SK-N-SH treated with all-trans-retinoic acid at 6 μM for 48 hours (cell line): ENCODE data around the gene TOGARAM1.

Experiments used
- ATAC-seq: fragments of 200-7000 bp; cut with Tn5 transposase; 3 replicates; pipeline ENCODE4 v1.9.1; 2020; ENCODE audit warnings: mild to moderate bottlenecking, moderate library complexity
- ARNTL ChIP-seq: fragments of 450-650 bp; formaldehyde crosslinking; IDR thresholded peaks from 2 replicates; pipeline ENCODE4 v1.5.0; 2020; ENCODE audit warnings: low read depth, mild to moderate bottlenecking, moderate library complexity, borderline replicate concordance
- BACH2 ChIP-seq: fragments of 250-450 bp; sonication (Bioruptor Pico); IDR thresholded peaks from 2 replicates; pipeline ENCODE4 v1.9.0; 2021; ENCODE audit warnings: mild to moderate bottlenecking, borderline replicate concordance
- CREB5 ChIP-seq: fragments of 250-450 bp; sonication (Bioruptor Pico); IDR thresholded peaks from 2 replicates; pipeline ENCODE4 v1.5.1; 2020; ENCODE audit warnings: low read depth, mild to moderate bottlenecking, moderate library complexity
- CSRNP3 ChIP-seq: fragments of 250-450 bp; sonication (Bioruptor Pico); IDR thresholded peaks from 2 replicates; pipeline ENCODE4 v1.5.1; 2021; ENCODE audit warnings: mild to moderate bottlenecking, moderate library complexity
- ESRRG ChIP-seq: fragments of 250-450 bp; sonication (Bioruptor Pico); IDR thresholded peaks from 2 replicates; pipeline ENCODE4 v1.6.1; 2021; ENCODE audit warnings: mild to moderate bottlenecking
- GLIS3 ChIP-seq: fragments of 250-450 bp; sonication (Bioruptor Pico); IDR thresholded peaks from 2 replicates; pipeline ENCODE4 v1.5.0; 2020; ENCODE audit warnings: mild to moderate bottlenecking, moderate library complexity
- ISL1 ChIP-seq: fragments of 250-450 bp; sonication (Bioruptor Pico); IDR thresholded peaks from 2 replicates; pipeline ENCODE4 v2.1.2; 2022; ENCODE audit warnings: mild to moderate bottlenecking, moderate library complexity
- OSR1 ChIP-seq: fragments of 250-450 bp; sonication (Bioruptor Pico); IDR thresholded peaks from 2 replicates; pipeline ENCODE4 v1.8.0; 2022; ENCODE audit warnings: moderate library complexity, mild to moderate bottlenecking, inconsistent platforms
- PATZ1 ChIP-seq: fragments of 250-450 bp; sonication (Bioruptor Pico); IDR thresholded peaks from 2 replicates; pipeline ENCODE4 v1.8.0; 2020; ENCODE audit warnings: mild to moderate bottlenecking, moderate library complexity, borderline replicate concordance
- POU6F1 ChIP-seq: fragments of 250-450 bp; sonication (Bioruptor Pico); IDR thresholded peaks from 2 replicates; pipeline ENCODE4 v1.8.0; 2021; ENCODE audit warnings: low read depth, mild to moderate bottlenecking, moderate library complexity, borderline replicate concordance
- PPARA ChIP-seq: fragments of 250-450 bp; sonication (Bioruptor Pico); IDR thresholded peaks from 2 replicates; pipeline ENCODE4 v1.5.0; 2020; ENCODE audit warnings: mild to moderate bottlenecking, borderline replicate concordance
- RARB ChIP-seq: fragments of 250-450 bp; sonication (Bioruptor Pico); IDR thresholded peaks from 2 replicates; pipeline ENCODE4 v1.8.0; 2021; ENCODE audit warnings: mild to moderate bottlenecking, moderate library complexity
- SNAI2 ChIP-seq: fragments of 250-450 bp; sonication (Bioruptor Pico); IDR thresholded peaks from 2 replicates; pipeline ENCODE4 v1.5.0; 2020; ENCODE audit warnings: mild to moderate bottlenecking, moderate library complexity
- TCF4 ChIP-seq: fragments of 250-450 bp; sonication (Bioruptor Pico); IDR thresholded peaks from 2 replicates; pipeline ENCODE4 v1.8.0; 2021; ENCODE audit warnings: mild to moderate bottlenecking, moderate library complexity, borderline replicate concordance
- TOX ChIP-seq: fragments of 250-450 bp; sonication (Bioruptor Pico); IDR thresholded peaks from 2 replicates; pipeline ENCODE4 v1.8.0; 2021; ENCODE audit warnings: mild to moderate bottlenecking, moderate library complexity, borderline replicate concordance
- TSHZ2 ChIP-seq: fragments of 250-450 bp; sonication (Bioruptor Pico); IDR thresholded peaks from 2 replicates; pipeline ENCODE4 v1.5.0; 2020; ENCODE audit warnings: mild to moderate bottlenecking, moderate library complexity
- ZC3H10 ChIP-seq: fragments of 250-450 bp; sonication (Bioruptor Pico); IDR thresholded peaks from 2 replicates; pipeline ENCODE4 v1.5.1; 2021; ENCODE audit warnings: mild to moderate bottlenecking, moderate library complexity
- ZFP3 ChIP-seq: fragments of 250-450 bp; sonication (Bioruptor Pico); IDR thresholded peaks from 2 replicates; pipeline ENCODE4 v1.5.0; 2020; ENCODE audit warnings: mild to moderate bottlenecking, moderate library complexity
- ZFP30 ChIP-seq: fragments of 450-650 bp; formaldehyde crosslinking; IDR thresholded peaks from 2 replicates; pipeline ENCODE4 v1.5.0; 2022; ENCODE audit warnings: mild to moderate bottlenecking, moderate library complexity
- ZNF565 ChIP-seq: fragments of 450-650 bp; formaldehyde crosslinking; conservative IDR thresholded peaks from 2 replicates; pipeline ENCODE4 v1.5.0; 2020; ENCODE audit warnings: low read depth, mild to moderate bottlenecking, moderate library complexity
- ZNF70 ChIP-seq: fragments of 450-650 bp; formaldehyde crosslinking; IDR thresholded peaks from 2 replicates; pipeline ENCODE4 v1.5.0; 2020; ENCODE audit warnings: mild to moderate bottlenecking, moderate library complexity
- ZNF8 ChIP-seq: fragments of 450-650 bp; formaldehyde crosslinking; IDR thresholded peaks from 2 replicates; pipeline ENCODE4 v1.5.0; 2020; ENCODE audit warnings: mild to moderate bottlenecking, moderate library complexity

The TOGARAM1 gene

GRCh38 chr14:45066667-45067066 lies 104.7 kb downstream of the TOGARAM1 start:
- no peak for TF ChIP-seq CREB5 (CRISPR knock-in tag)
- TF ChIP-seq GLIS3 (CRISPR knock-in tag): no peak
- TF ChIP-seq RARB: no peak
- TF ChIP-seq POU6F1 (CRISPR knock-in tag): no peak
- no peak for TF ChIP-seq PPARA (CRISPR knock-in tag)
- TF ChIP-seq ZNF8 (CRISPR knock-in tag): no peak
- TF ChIP-seq ZC3H10: no peak
- TF ChIP-seq TOX (CRISPR knock-in tag): no peak
- TF ChIP-seq PATZ1: no peak
- no peak for TF ChIP-seq TCF4 (CRISPR knock-in tag)
- TF ChIP-seq SNAI2: no peak
- no peak for TF ChIP-seq BACH2 (CRISPR knock-in tag)
- no peak for TF ChIP-seq CSRNP3
- TF ChIP-seq ZNF70 (CRISPR knock-in tag): no peak
- no peak for TF ChIP-seq ZFP3
- TF ChIP-seq TSHZ2 (CRISPR knock-in tag): no peak
- no peak for TF ChIP-seq ESRRG (CRISPR knock-in tag)
- no peak for TF ChIP-seq ARNTL
- TF ChIP-seq ZNF565: no peak
- TF ChIP-seq ZFP30 (CRISPR knock-in tag): no peak
- no peak for ATAC-seq

GRCh38 chr14:45068396-45068795 lies 106.4 kb downstream of the TOGARAM1 start:
- ATAC-seq: no peak
- TF ChIP-seq ISL1 (CRISPR knock-in tag) (peak; percentile 21; the same call in 1 of the 2 replicates), SNAI2 (no peak)

- TF ChIP-seq ZNF8 (CRISPR knock-in tag) (no peak), OSR1 (CRISPR knock-in tag) (no peak), TCF4 (CRISPR knock-in tag) (no peak), ZNF565 (no peak), ISL1 (CRISPR knock-in tag) (no peak), PPARA (CRISPR knock-in tag) (no peak), CSRNP3 (no peak)
- no peak for ATAC-seq
These were observed 108.2 kb downstream of the TOGARAM1 start for GRCh38 chr14:45070215-45070614.
